Testis (tissue), 3 donors: Measurements from ENCODE around the gene MYO3A. TPM values are rescaled to one million over a fixed set of nuclear protein-coding genes. Genes with fewer than 3 reads are reported as not detected.

ENCODE experiments used
- DNase-seq: peaks from one replicate; pipeline ENCODE4 v3.0.0-alpha.2; 2019
- H3K27ac ChIP-seq, 2 donors: fragments of 200-600 bp; sonication (generic); one replicate each; pipeline ENCODE4 v1.5.1; 2019
- H3K27me3 ChIP-seq: fragments of 200-600 bp; sonication (generic); one replicate; pipeline ENCODE4 v1.5.1; 2019
- H3K36me3 ChIP-seq: fragments of 200-600 bp; sonication (generic); one replicate; pipeline ENCODE4 v1.5.1; 2017; ENCODE audit warnings: low read depth; ENCODE audit errors: missing control alignments
- H3K4me1 ChIP-seq: fragments of 200-600 bp; sonication (generic); one replicate; pipeline ENCODE4 v1.5.1; 2019
- H3K4me3 ChIP-seq, 2 donors: fragments of 200-600 bp; sonication (generic); one replicate each; pipeline ENCODE4 v1.5.1; 2017 to 2019
- H3K9me3 ChIP-seq: fragments of 200-600 bp; sonication (generic); one replicate; pipeline ENCODE4 v1.5.1; 2017
- CTCF ChIP-seq, 3 experiments: fragments of 450-650 bp in 2 of 3; fragments of 200-600 bp in 1 of 3; sonication (generic) in 1 of 3; IDR thresholded peaks; one replicate each; pipeline ENCODE4 v1.5.1; 2016 to 2019; ENCODE audit warnings: antibody characterized with exemption in 3 of 3, mild to moderate bottlenecking in 2 of 3, moderate library complexity in 1 of 3
- POLR2A ChIP-seq: fragments of 450-650 bp; IDR thresholded peaks from one replicate; pipeline ENCODE4 v1.6.1; 2017; ENCODE audit warnings: antibody characterized with exemption, mild to moderate bottlenecking, moderate library complexity
- WGBS, 2 donors: methylation state at CpG; one replicate each; pipeline ENCODE4 v1.1.5; 2018; 5-methylcytosine and 5-hydroxymethylcytosine counted together
- intact Hi-C: fragments of 100-400 bp; cut with DNase I; formaldehyde crosslinking; loops from one replicate; pipeline ENCODE4 v1.15.1; 2023; ENCODE audit warnings: low total_unique reads
- polyA plus RNA-seq: library from polyadenylated mRNA; stranded (reverse); fragments of 350-450 nt; fragmentation: Illumina TruSeq; extraction: RNeasy Lipid Tissue Mini Kit (QIAGEN cat#74804); gene quantifications from one replicate; pipeline ENCODE4 v1.2.3, GENCODE V29; 2014; ENCODE audit warnings: low read depth, low replicate concordance; ENCODE audit not compliant: insufficient read depth
- total RNA-seq, 2 donors: library from RNA; depleted of rRNA; stranded (reverse); fragments of >200 nt; gene quantifications; one replicate each; pipeline ENCODE4 v1.2.3, GENCODE V29; 2016

MYO3A gene
- total and polyA plus RNA-seq, 3 donors from 2014 or later: 8.7 to 21.1 (median 9.5) TPM

GRCh38 chr10:26194275-26194674 is 260.2 kb downstream of the MYO3A start:
- no peaks in the 10 kb centered on the region for H3K4me1 ChIP-seq
- H3K36me3 ChIP-seq: no peaks in the 10 kb centered on the region
- no peaks in the 10 kb centered on the region for H3K9me3 ChIP-seq
- 75 to 80% methylated on average over 5 of the region's 5 CpGs for WGBS, 2 donors
- H3K27ac ChIP-seq: no peak overlapping the region
- TF ChIP-seq CTCF (IDR thresholded peaks at IDR 0.05): no peak
- no peak for TF ChIP-seq POLR2A
- H3K4me3 ChIP-seq: no peak overlapping the region
- H3K27me3 ChIP-seq: no peaks in the 10 kb centered on the region
- DNase-seq: no peak
- intact Hi-C loops: no loop called here

- DNase-seq: no peak
- H3K4me3 ChIP-seq: no peak overlapping the region
- H3K27me3 ChIP-seq: no peaks in the 10 kb centered on the region
- no peaks in the 10 kb centered on the region for H3K9me3 ChIP-seq
- H3K27ac ChIP-seq: no peak overlapping the region
- H3K36me3 ChIP-seq: no peaks in the 10 kb centered on the region
- no peaks in the 10 kb centered on the region for H3K4me1 ChIP-seq
- 75 to 96% methylated on average over 2 of the region's 2 CpGs for WGBS, 2 donors
- intact Hi-C loops: no loop called here
- TF ChIP-seq POLR2A (no peak), CTCF (IDR thresholded peaks at IDR 0.05) (no peak)
Observed at GRCh38 chr10:26197248-26197647, 263.2 kb downstream of the MYO3A start.

- no peak overlapping the region for H3K4me3 ChIP-seq
- TF ChIP-seq CTCF (IDR thresholded peaks at IDR 0.05): no peak
- TF ChIP-seq POLR2A: no peak
- WGBS, 2 donors: 90 to 91% methylated on average over 9 of the region's 9 CpGs
Observed at GRCh38 chr10:26198119-26198518, 264.1 kb downstream of the MYO3A start.

GRCh38 chr10:26199841-26200240 is 265.8 kb downstream of the MYO3A start:
- Histone ChIP-seq H3K4me3 (no peak overlapping the region), H3K27me3 (no peaks in the 10 kb centered on the region), H3K9me3 (no peaks in the 10 kb centered on the region), H3K36me3 (no peaks in the 10 kb centered on the region), H3K27ac (no peak overlapping the region), H3K4me1 (no peaks in the 10 kb centered on the region)
- no peak for TF ChIP-seq POLR2A
- no peak for TF ChIP-seq CTCF (IDR thresholded peaks at IDR 0.05)
- intact Hi-C loops: no loop called here
- 70 to 73% methylated on average over 4 of the region's 4 CpGs for WGBS, 2 donors
- no peak for DNase-seq

More at GRCh38 chr10:26198119-26198518, 264.1 kb downstream of the MYO3A start:
- H3K4me1 ChIP-seq: no peaks in the 10 kb centered on the region
- H3K36me3 ChIP-seq: no peaks in the 10 kb centered on the region
- no peak overlapping the region for H3K27ac ChIP-seq
- DNase-seq: no peak
- no peaks in the 10 kb centered on the region for H3K9me3 ChIP-seq
- intact Hi-C loops: no loop called here
- H3K27me3 ChIP-seq: no peaks in the 10 kb centered on the region

GRCh38 chr10:26205223-26205622 is 271.2 kb downstream of the MYO3A start:
- 49 to 60% methylated on average over 2 of the region's 2 CpGs for WGBS, 2 donors
- Histone ChIP-seq H3K4me3 (no peak overlapping the region), H3K27ac (no peak overlapping the region), H3K36me3 (no peaks in the 10 kb centered on the region), H3K9me3 (no peaks in the 10 kb centered on the region), H3K4me1 (no peaks in the 10 kb centered on the region), H3K27me3 (no peaks in the 10 kb centered on the region)
- intact Hi-C loops: no loop called here
- no peak for TF ChIP-seq CTCF (IDR thresholded peaks at IDR 0.05)
- TF ChIP-seq POLR2A: no peak
- no peak for DNase-seq
